GM10248 (cell line): ENCODE results near the gene UBAP1.

Experiments
- CTCF ChIA-PET: fragments of 300-600 bp; sonication (Branson Sonifier 250); formaldehyde crosslinking; extraction: SDS; loops from one replicate; lab custom pipeline; 2021; ENCODE audit warnings: antibody characterized with exemption; lab: Yijun Ruan, JAX
- POLR2A ChIA-PET: fragments of 350-650 bp; sonication (Branson Sonifier 250); formaldehyde crosslinking; extraction: SDS; loops from one replicate; lab custom pipeline; 2020; ENCODE audit warnings: antibody characterized with exemption; lab: Yijun Ruan, JAX
- DNase-seq: peaks from one replicate; pipeline ENCODE4 v3.0.0; 2012; ENCODE audit errors: extremely low spot score
- CTCF ChIP-seq: IDR thresholded peaks from 2 replicates; pipeline ENCODE4 v1.5.1; 2012; ENCODE audit warnings: mild to moderate bottlenecking, low read depth; ENCODE audit errors: extremely low read depth, missing control alignments, control extremely low read depth

UBAP1 gene

GRCh38 chr9:34254966-34255825 is 76.4 kb downstream of the UBAP1 start:
- no peak for DNase-seq
- ChIA-PET POLR2A (interaction anchor here (0.5 kb wide), 1 partner anchor 65 kb away, joined by 5 read pairs; no protein-coding TSS in a partner anchor), CTCF (interaction anchor here (0.7 to 6.4 kb wide), 8 partner anchors 9 to 632 kb away, joined by 3 to 63 read pairs (median 4); no protein-coding TSS in a partner anchor)
- no peak for TF ChIP-seq CTCF

GRCh38 chr9:34256104-34256503 is 77.3 kb downstream of the UBAP1 start:
- DNase-seq: no peak
- CTCF ChIA-PET: interaction anchor here (0.7 to 6.4 kb wide), 6 partner anchors 8 to 632 kb away, joined by 3 to 63 read pairs (median 4); no protein-coding TSS in a partner anchor
- POLR2A ChIA-PET: no interaction called here

GRCh38 chr9:34256987-34257585 is 78.2 kb downstream of the UBAP1 start:
- TF ChIP-seq CTCF: no peak
- POLR2A ChIA-PET: interaction anchor here (0.5 kb wide), 1 partner anchor 72 kb away, joined by 4 read pairs; no protein-coding TSS in a partner anchor
- CTCF ChIA-PET: no interaction called here
- DNase-seq: no peak

More at GRCh38 chr9:34256104-34256503, 77.3 kb downstream of the UBAP1 start:
- peak; percentile 25 for TF ChIP-seq CTCF

- ChIA-PET CTCF (no interaction called here), POLR2A (no interaction called here)
- no peak for DNase-seq
- TF ChIP-seq CTCF: no peak
Measured at GRCh38 chr9:34259315-34259714, 80.5 kb downstream of the UBAP1 start.

GRCh38 chr9:34262971-34263370 is 84.1 kb downstream of the UBAP1 start:
- POLR2A ChIA-PET: no interaction called here
- CTCF ChIA-PET: interaction anchor here (6.1 kb wide), 1 partner anchor 10 kb away, joined by 63 read pairs; no protein-coding TSS in a partner anchor
- no peak for DNase-seq
- TF ChIP-seq CTCF: no peak

- DNase-seq: no peak
- no peak for TF ChIP-seq CTCF
- ChIA-PET POLR2A (no interaction called here), CTCF (no interaction called here)
Measured at GRCh38 chr9:34267660-34268059, 88.8 kb downstream of the UBAP1 start.
